ENCODE results near the gene TRPM1. TPM values are rescaled to one million over a fixed set of nuclear protein-coding genes. Genes with fewer than 3 reads are reported as not detected.
A peak's percentile ranks its signal among the peaks of the same experiment; 100 is the strongest.

The TRPM1 gene
- total RNA-seq, 6 experiments from 2014 or later = not detected

GRCh38 chr15:30990036-30990435, 111.5 kb downstream of the TRPM1 start:
- TF ChIP-seq POLR2A (IDR thresholded peaks at IDR 0.05) (no peak), CTCF (IDR thresholded peaks at IDR 0.05) (no peak)
- Histone ChIP-seq H3K4me3 (peak overlapping the region; percentile 60 to 94 (median 69)), H3K9me3 (no peaks in the 10 kb centered on the region), H3K4me1 (peaks cover 0 to 53% (median 15%) of the 10 kb centered on the region in 4 donors), H3K36me3 (peaks cover 0 to 4% (median 0%) of the 10 kb centered on the region in 4 donors), H3K27ac (peak overlapping the region; percentile 92 to 98 (median 96)), H3K27me3 (no peaks in the 10 kb centered on the region)
- 10% methylated on average over 2 of the region's 2 CpGs for WGBS (ENCODE audit: insufficient coverage, low coverage, low lambda C conversion rate, missing lambda C conversion rate)
- ATAC-seq (no peak), DNase-seq (no peak)
- intact Hi-C loops (cut with DNase I) = no loop called here

- DNase-seq (no peak), ATAC-seq (peak in 3 of 4 donors; percentile 8 to 24 (median 14))
- peaks cover 0 to 50% (median 20%) of the 10 kb centered on the region in 4 donors for H3K4me1 ChIP-seq
- H3K4me3 ChIP-seq = no peak overlapping the region
- peaks cover 0 to 4% (median 0%) of the 10 kb centered on the region in 4 donors for H3K36me3 ChIP-seq
- H3K9me3 ChIP-seq = no peaks in the 10 kb centered on the region
- intact Hi-C loops (cut with DNase I) = no loop called here
- 35% methylated on average over 3 of the region's 3 CpGs for WGBS (ENCODE audit: insufficient coverage, low coverage, low lambda C conversion rate, missing lambda C conversion rate)
- no peaks in the 10 kb centered on the region for H3K27me3 ChIP-seq
- TF ChIP-seq CTCF (IDR thresholded peaks at IDR 0.05) = no peak
- no peak for TF ChIP-seq POLR2A (IDR thresholded peaks at IDR 0.05)
- H3K27ac ChIP-seq = no peak overlapping the region
Observed at GRCh38 chr15:30985081-30985531, 116.4 kb downstream of the TRPM1 start.

- Histone ChIP-seq H3K4me1 (peaks cover 0 to 45% (median 20%) of the 10 kb centered on the region in 4 donors), H3K27me3 (no peaks in the 10 kb centered on the region), H3K4me3 (no peak overlapping the region), H3K27ac (no peak overlapping the region), H3K36me3 (peaks cover 0 to 4% (median 0%) of the 10 kb centered on the region in 4 donors), H3K9me3 (no peaks in the 10 kb centered on the region)
- ATAC-seq = no peak
- 60% methylated on average over 6 of the region's 6 CpGs for WGBS (ENCODE audit: insufficient coverage, low coverage, low lambda C conversion rate, missing lambda C conversion rate)
- DNase-seq = no peak
- intact Hi-C loops (cut with DNase I) = no loop called here
- TF ChIP-seq POLR2A (IDR thresholded peaks at IDR 0.05) (no peak), CTCF (IDR thresholded peaks at IDR 0.05) (no peak)
Observed at GRCh38 chr15:30984542-30984941, 117.0 kb downstream of the TRPM1 start.

GRCh38 chr15:30984118-30984517, 117.4 kb downstream of the TRPM1 start:
- DNase-seq (no peak), ATAC-seq (no peak)
- intact Hi-C loops (cut with DNase I) = no loop called here

More at GRCh38 chr15:30984118-30984517, 117.4 kb downstream of the TRPM1 start:
- H3K27me3 ChIP-seq = no peaks in the 10 kb centered on the region
- peaks cover 0 to 4% (median 0%) of the 10 kb centered on the region in 4 donors for H3K36me3 ChIP-seq
- no peaks in the 10 kb centered on the region for H3K9me3 ChIP-seq
- TF ChIP-seq POLR2A (IDR thresholded peaks at IDR 0.05) = no peak
- no peak for TF ChIP-seq CTCF (IDR thresholded peaks at IDR 0.05)
- 88% methylated on average over 3 of the region's 3 CpGs for WGBS (ENCODE audit: insufficient coverage, low coverage, low lambda C conversion rate, missing lambda C conversion rate)
- peaks cover 0 to 41% (median 20%) of the 10 kb centered on the region in 4 donors for H3K4me1 ChIP-seq
- H3K4me3 ChIP-seq = no peak overlapping the region
- H3K27ac ChIP-seq = no peak overlapping the region
